Stimulated activated CD4-positive, alpha-beta T cell treated with anti-CD3 and anti-CD28 coated beads, Interleukin-2, amount 100 ng/mL, for 4 hours (primary cell): Measurements from ENCODE around the gene VAV1.
A peak's percentile ranks its signal among the peaks of the same experiment; 100 is the strongest.
"Not testable (repeated sequence)": the region's sequence is repeated elsewhere in the genome, so short reads cannot be mapped to it uniquely, and the experiment has no call there.

Experiments
- DNase-seq: peaks from one replicate; pipeline ENCODE4 v3.0.0-alpha.2; 2020; ENCODE audit warnings: low read depth

The VAV1 gene

GRCh38 chr19:6790194-6791128 lies 18.0 kb downstream of the VAV1 start:
- DNase-seq, result no peak

- DNase-seq, result no peak
These were observed 18.7 kb downstream of the VAV1 start for GRCh38 chr19:6791237-6791636.

DNA sequence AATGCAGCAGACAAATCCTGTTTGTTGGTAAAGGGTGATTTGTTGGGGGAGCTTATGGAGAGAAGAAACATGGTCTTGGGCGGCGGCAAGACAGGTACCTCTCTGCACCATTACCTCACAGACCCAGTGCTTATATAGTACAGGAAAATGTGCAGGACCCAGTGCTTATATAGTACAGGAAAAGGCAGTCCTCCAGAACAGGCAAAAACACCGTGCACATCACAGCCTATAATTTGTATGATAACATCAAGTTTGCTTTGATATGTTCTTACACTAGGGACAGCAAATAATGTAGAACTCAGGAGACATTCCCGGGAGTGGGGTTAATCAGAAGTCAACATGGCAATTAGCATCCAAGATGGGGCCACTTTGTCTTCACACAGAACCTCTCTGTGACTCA lies 20.9 kb downstream of the VAV1 start:
- DNase-seq, result no peak

- DNase-seq, result no peak
These were observed 21.5 kb downstream of the VAV1 start for GRCh38 chr19:6793973-6794372.

DNA sequence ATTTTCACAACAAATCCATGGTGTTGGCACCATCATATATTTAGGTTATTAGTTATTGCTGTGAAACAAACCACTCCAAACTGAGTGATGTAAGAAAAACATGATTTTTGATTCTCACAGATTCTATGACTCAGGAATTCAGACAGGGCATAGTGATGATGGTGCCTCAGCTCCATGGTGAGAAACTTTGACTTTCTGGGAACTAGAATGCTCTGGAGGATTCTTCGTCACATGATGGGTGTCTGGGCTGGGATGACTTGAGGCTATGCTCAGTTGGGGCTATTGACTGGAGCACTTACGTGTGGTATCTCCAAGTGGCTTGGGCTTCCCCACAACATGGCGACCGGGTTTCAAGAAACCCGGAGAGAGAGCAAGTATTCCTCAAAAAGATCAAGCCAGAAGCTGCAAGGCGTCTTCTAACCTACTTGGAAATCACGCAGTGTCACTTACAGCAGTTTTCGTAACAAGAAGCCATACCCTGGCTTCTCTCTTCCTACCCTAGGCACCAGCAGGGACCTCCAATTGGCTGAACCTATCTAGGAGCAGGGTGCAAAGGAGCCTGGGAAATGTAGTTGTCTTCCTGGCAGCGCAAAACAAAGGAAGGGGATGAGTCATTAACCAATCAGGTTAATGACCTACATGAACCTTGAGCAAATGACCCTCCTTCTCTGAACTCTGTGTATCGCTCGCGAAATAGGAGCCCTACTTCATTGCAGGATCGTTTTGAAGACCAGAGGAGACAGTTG lies 22.4 kb downstream of the VAV1 start:
- no peak for DNase-seq

GRCh38 chr19:6796278-6796677 lies 23.8 kb downstream of the VAV1 start:
- DNase-seq, result no peak

- no peak for DNase-seq
These were observed 25.1 kb downstream of the VAV1 start for GRCh38 chr19:6797646-6798045.

DNA sequence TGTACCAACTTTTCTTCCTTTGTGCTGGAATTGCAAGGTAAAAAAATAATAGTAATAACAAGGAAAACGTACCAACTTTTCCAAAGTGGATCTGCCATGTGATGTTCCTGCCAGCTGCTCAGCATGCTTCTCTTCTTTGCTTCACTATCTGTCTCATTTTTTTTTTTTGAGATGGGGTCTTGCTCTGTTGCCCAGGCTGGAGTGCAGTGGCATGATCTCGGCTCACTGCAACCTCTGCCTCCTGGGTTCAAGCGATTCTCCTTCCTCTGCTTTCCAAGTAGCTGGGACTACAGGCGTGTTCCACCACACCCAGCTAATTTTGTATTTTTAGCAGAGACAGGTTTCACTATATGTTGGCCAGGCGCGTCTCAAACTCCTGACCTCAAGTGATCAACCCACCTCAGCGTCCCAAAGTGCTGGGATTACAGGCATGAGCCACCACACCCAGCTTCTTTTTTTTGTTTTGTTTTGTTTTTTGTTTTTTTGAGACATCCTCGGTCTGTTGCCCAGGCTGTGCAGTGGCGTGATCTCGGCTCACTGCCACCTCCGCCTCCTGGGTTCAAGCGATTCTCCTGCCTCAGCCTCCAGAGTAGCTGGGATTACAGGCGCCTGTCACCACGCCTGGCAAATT lies 27.8 kb downstream of the VAV1 start:
- not testable (repeated sequence) for DNase-seq

DNA sequence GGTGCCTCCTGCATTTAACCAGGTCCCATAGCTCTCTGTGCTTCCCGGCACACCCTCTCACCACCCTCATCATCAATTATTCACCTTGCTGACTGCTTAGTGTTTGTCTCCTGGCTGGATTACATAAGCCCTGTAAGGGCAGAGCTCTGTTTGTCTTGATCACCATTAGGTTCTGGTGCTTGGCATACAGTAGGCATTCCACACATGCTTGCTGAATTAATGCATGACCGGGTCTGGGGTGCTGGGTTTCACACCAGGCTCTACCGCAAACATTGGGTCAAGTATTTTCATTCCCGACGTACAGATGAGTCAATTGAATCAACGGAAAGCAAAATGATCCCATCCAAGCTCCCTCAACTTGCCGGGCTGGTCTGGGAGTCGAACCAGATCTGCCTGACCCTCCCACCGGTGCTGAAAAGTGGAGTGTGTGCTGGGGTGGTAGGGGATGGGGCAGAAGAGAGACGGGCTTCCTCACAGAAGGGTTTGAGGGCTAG lies 28.5 kb downstream of the VAV1 start:
- no peak for DNase-seq

- DNase-seq, result peak; percentile 71
These were observed 29.1 kb downstream of the VAV1 start for GRCh38 chr19:6801485-6802086.

DNA sequence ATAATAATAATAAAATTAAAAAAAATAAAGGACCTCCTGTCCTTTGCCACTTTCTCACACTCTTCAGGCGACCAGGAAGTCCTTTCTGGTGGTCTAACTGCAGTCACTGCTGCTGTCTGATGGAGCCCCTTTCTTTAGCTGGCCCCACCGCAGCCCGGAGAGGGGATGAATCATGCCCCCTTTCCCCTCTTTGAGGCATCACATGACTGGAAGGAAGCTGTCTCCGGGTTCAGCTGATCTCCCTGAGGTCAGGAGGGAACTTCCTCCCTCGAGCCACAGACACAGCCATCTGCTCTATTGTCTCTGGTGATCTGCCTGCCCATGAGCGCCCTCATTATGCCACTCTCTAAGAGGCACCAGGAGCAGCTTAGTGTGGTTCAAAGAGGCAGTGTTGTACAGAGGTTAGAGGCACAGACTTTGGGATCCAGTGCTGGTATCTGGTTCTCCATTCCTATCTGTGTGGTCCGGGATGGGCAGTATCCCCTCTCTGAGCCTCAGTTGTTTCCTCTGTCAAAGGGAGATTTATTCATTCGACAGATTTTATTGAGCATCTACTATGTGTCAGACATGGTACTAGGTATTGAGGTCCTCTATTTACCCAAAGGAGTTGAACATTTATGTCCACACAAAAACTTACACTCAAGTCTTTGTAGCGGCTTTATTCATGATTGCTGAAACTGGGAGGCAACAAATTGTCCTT lies 30.0 kb downstream of the VAV1 start:
- peak; percentile 59 for DNase-seq

- no peak for DNase-seq
These were observed 30.5 kb downstream of the VAV1 start for GRCh38 chr19:6803036-6803404.

- no peak for DNase-seq
These were observed 34.0 kb downstream of the VAV1 start for GRCh38 chr19:6806488-6806887.

GRCh38 chr19:6807291-6807690 lies 34.8 kb downstream of the VAV1 start:
- no peak for DNase-seq

- no peak for DNase-seq
These were observed 36.0 kb downstream of the VAV1 start for GRCh38 chr19:6808494-6808893.

GRCh38 chr19:6809262-6809661 lies 36.8 kb downstream of the VAV1 start:
- no peak for DNase-seq

DNA sequence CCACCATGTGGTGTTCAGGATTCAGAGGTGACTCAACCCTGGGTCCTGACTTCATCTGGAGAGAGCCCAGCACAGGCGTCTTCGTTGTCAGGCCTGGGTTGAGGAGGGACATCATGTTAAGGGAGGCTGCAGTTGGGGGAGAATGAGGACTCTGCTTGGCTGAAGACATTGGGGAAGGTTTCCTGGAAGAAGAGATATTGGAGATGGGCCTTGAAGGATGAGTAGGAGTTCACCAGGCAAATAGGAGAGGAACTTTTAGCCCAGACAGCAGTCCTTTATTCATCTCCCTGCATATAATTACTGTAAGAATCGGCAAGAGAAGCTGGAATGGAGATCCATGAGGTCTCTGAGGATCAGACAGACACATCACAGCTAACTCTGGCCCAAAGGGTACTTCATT lies 38.9 kb downstream of the VAV1 start:
- DNase-seq, result no peak

- DNase-seq, result no peak
These were observed 39.4 kb downstream of the VAV1 start for GRCh38 chr19:6811906-6812305.

DNA sequence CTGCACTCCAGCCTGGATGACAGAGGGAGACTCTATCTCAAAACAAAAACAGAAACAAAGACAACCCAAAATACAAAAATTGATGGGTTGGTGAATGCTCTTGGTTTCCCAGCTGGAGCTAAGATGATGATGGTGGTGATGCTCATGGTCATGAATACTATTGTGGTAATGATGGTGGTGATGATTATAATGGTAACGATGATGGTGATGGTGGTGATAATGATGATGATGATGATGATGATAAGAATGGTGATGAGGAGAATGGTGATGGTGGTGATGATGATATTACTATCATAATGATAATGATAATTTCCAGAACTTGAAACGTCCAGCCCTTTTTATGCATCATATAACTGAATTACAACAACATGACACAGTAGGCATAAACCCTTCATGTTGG lies 40.1 kb downstream of the VAV1 start:
- DNase-seq, result no peak

DNA sequence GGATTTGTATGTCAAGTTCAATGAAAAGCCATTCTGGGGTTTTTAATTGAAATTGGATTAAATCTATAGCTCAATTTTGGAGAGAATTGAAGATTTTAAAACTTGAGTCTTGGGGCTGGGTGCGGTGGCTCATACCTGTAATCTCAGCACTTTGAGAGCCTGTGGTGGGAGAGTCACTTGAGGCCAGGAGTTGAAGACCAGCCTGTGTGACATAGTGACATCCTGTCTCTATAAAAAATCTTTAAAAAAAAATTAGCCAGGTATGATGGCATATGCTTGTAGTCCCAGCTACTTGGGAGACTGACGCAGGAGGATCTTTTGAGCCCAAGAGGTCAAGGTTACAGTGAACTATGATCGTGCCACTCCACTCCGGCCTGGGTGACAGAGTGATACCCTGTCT lies 41.2 kb downstream of the VAV1 start:
- DNase-seq, result no peak

GRCh38 chr19:6817179-6817578 lies 44.7 kb downstream of the VAV1 start:
- no peak for DNase-seq

DNA sequence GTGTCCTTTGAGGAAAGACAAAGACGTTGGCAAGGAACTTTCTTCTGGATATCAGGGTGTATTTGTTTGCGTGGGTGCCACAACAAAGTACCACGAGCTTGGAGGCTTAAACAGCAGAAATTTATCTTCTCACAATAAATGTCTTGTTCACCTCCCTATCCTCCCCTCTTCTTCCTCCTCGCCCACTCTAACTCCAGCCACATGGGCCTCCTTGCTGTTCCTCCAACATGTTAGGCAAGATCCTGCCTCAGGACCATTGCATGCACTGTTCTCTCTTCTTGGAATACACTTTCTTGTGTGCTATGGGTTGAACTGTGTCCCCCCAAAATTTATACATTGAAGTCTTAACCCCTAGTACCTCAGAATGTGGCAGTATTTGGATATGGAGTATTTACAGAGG lies 45.7 kb downstream of the VAV1 start:
- no peak for DNase-seq
